Activated CD8-positive, alpha-beta memory T cell treated with anti-CD3 and anti-CD28 coated beads for 48 hours (primary cell): ENCODE data around the gene AAMP.

Experiments
- DNase-seq, 3 experiments: peaks; one replicate each; pipeline ENCODE4 v3.0.0-alpha.2; 2020; ENCODE audit warnings: low read depth in 2 of 3, low spot score in 2 of 3

AAMP gene

DNA sequence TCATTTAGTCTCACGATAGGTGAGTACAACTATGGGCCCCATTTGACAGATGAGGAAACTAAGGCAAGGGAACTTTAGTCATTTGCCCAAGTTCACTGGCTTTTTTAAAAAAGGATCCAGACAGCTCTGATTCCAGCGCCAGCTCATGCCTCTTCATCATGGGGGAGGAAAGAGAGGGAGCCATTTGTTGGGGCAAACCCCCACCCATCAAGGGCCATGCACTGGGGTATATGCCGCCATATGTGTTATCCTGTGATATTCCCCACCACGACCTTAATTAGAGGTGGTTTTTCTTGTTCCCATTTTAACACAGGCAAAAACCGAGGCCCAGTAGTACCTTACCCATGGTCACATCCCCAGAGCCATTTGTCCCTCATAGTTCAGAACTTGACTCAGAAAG, 9.8 kb downstream of the AAMP start:
- no peak for DNase-seq

DNA sequence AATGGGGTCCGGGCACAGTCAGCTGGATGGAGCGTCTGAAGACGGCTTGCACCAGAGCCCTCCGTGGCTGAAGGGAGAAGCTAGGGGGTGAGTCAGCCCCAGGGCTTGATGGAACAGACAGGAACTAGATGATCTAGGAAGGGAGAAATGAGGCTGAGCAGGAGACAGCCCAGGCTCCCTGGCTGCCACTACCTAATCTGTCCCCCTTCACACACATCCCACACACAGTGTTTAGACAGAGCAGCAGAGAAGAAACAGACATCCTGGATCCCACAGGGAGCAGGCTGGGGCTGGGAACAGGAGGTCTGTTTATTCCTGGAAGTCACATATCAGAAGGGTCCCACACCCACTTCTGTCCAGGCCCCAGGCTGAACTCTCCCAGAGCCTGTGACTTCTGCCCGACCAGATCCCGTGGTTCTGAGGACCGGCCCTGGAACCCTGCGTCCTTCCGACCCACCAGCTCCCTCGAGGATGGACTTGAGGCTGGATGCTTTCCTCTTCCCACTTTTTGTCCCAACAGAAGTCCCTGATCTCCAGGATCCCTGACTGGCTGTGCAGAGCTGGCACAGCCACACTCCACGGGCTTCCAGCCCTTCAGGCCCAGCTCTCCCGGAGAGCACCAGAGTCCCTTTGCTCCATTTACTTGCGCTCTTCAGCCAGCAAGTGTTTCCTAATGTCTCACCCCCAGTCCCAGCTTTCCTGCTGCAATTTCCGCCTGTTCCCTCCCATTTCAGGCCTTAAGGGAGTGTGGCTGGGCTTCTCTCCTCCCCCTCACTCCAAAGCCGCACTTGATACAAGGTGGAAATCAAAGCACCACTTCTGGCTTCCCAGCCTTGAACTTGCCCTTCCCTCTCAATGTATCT, 10.6 kb downstream of the AAMP start:
- no peak for DNase-seq

DNA sequence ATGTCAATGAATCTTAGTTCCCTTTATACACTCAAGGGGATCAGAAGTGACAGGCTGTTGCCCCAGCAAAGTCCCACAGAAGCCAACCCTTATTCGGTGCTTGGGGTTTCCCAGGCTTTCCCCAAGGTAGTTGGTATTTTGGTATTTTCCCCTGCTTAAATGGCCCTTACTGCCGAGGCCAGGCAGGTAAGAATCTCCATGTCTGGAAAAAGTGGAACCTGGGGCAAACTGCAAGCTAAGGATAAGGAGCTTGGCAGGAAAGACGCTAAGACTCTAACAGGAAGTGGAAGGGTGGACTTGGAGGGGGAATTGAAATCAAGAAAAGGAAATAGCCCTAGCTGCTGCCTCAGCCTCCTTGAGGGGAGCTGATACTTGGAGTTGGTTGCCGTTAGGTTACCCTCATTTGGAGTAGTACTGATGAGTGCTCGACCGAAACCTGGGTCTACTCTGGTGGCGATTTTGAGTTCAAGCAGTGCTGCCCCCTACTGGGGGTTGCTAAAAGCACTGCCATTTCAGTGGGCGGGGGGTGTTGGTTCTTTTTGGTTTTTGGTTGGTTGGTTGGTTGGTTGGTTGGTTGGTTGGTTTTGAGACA, 12.5 kb downstream of the AAMP start:
- peak; percentile 35 to 66 (median 53) for DNase-seq

DNA sequence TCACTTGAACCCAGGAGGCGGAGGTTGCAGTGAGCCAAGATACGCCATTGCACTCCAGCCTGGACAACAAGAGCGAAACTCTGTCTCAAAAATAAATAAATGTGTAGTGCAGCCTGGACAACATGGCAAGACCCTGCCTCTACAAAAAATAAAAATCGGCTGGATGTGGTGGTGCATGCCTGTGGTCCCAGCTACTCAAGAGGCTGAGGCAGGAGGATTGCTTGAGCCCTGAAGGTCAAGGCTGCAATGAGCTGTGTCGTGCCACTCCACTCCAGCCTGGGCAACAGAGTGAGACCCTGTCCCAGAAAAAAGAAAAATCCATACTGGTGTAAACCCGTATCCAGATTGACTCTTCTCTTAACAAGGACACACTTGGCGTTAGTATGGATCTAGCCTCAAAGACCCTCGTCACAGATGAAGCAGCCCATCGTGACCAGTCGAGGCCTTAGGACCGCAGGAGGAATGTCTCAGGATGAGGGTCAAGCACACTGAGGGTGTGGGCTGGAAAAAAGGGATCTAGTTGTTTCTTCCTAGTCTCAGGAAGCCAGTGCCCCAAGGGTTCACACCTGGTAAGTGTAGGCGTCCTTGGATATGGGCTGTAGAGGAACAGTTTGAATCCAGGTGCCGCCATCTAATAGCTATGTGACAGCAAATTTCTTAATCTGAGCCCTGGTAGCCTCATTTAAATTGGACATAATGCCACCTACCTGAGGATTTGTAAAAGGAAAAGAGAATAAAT, 13.2 kb downstream of the AAMP start:
- DNase-seq: no peak

DNA sequence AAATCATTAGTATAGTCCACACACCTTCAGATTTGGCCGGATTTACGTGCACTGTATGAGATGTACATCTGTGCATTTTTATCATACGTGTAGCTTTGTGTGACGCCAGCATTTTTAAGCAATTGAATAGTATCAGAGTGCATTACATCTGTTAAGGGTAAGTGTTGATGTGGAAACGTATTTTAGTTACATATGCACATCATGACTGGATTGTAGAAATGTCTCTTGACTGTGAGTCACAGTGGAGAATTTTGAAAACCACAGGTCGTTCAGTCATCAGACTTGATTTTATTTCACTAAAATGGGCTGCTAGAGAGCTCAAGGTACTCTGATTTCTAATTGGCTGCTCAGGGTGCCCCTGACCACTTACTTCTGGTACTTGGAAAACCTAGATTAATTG, 14.5 kb downstream of the AAMP start:
- DNase-seq: no peak

DNA sequence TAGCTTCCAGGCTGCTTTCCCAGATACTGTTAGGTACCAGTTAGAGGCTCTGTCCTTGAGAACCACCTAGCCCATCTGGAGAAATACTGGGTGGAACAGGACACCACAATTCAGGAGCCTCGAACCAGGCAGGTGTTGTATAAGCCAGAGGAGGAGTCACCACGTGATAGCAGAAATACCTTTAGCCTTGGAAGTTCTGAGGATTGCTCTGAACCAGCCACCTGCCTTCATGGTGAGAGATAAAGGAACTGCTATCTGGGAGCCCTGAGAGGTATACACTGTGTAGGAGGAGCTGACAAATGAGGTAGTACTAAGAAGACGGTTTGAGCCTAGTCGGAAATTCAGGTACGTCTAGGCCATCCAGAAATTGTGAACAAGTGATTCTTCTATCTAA, 16.7 kb downstream of the AAMP start:
- no peak for DNase-seq

DNA sequence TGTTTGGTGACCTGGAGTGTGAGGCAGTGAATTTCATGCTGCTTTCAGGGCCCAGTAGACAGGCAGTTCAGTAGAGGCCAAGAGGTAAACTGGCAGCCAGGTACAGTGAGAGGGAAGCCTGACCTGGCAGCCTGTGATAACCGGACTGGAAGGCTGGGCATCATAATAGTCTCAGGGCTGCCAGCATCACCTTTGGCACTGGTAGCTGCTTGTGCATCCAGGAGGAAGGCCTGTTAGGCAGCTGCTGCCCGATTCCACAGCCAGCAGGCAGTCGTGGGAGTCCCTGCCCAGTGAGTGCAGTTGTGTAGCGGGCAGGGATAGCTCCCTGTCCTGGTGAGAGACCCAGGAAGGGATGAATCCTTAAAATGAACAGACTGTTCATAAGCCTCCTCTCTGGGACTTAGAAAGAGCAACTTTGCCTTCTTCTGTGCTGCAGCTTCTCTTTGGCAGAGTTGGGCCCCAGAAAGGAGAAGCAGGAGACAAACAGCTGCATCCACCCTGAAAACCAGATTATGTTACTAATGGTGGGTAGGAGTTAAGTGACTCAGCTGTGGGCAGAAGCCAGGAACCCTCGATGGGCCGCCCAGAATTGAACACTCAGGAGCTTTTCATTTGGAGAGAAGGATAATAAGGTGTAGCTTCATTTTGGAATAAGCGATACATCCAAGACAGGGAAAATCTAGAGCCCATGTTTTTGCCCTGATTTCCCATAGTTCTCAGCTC, 17.3 kb downstream of the AAMP start:
- DNase-seq: no peak

DNA sequence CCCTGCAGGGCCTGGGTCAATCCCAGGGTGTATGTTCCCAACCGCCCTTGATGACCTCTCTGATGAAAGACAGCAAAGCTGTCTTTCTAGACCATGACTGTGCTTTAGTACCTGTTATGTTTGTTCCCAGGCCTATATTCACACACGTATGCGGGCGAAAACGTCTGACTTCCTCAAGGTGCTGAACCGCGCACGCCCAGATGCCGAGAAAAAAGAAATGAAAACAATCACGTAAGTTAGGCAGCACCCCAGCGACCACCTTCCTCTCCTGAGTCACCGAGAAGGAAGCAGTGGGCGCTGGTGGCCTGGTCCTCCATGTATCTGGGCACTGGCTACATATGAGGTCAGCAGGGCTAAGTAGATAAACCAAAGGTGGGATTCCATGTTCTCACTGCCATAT, 20.2 kb downstream of the AAMP start:
- DNase-seq: no peak

DNA sequence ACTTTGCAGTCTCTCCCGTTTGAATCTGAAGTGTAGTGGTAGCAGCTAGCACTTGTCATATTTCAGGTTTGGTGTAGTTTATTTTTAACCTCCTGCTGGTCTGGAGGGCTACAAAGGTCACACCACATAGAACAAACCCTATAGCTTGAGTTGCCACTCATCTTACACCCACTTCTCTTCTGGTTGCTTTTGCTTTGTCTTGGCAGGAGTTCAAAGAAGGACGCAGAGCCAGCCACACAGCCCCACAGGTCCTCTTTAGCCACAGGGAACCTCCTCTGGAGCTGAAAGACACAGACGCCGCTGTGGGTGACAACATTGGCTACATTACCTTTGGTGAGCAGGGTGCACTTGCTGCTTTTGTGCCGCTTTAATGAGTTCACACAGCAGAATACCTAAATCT, 24.7 kb downstream of the AAMP start:
- no peak for DNase-seq

DNA sequence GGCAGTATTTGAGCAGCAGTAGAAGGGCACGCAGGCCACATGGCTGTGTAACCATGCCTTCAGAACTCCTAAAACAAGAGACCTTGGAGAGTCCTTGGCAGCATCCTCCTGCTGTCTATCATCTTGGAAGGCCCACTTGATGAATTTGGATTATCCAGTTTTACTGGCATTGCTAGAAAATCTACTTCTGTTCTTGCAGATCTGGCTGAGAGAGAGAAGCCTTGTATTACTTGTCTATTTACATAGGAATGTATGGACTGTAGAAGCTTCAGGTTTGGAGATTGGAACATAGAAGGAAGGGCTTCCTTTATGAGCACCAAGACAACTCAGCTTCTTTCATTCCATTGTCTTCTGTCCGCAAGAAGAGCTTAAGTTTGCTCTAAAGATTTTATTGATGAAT, 25.3 kb downstream of the AAMP start:
- DNase-seq: no peak

DNA sequence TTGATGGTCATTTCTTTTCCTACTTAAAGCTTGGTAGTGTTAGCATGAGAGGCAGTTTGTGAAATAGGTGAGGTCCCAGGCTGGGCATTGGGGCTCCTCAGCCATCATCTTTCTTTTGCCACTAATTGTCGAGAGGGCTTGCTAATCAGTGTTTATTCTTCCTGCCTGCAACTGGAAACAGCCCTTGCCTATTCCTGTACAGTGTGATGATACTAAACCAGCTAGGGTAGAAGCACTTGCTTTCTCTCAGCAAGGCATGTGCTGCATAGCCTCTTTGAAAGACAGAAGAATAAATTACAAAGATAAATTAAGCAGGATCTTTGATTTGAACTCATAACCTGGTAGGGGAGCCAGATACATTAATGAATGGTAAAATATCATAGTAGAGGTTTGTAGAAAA, 25.7 kb downstream of the AAMP start:
- DNase-seq: no peak

DNA sequence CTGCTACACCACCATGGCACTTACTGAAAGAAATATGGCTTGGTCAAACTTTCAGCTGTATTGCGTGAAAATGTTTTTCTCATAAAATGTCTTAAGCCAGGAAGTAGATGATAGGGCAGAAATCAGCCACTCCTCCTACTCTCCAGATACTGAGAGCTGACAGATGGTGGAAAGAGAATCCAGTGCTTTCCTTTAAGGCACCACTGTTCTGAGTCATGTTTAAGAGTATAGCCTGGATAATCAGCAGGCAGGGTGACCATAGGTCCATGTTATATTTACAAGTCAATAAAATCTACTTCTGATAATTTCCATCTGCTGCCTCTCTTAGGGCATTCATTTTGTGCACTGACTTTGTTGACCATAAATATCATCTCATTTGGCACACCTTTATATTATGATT, 31.1 kb downstream of the AAMP start:
- DNase-seq: no peak

DNA sequence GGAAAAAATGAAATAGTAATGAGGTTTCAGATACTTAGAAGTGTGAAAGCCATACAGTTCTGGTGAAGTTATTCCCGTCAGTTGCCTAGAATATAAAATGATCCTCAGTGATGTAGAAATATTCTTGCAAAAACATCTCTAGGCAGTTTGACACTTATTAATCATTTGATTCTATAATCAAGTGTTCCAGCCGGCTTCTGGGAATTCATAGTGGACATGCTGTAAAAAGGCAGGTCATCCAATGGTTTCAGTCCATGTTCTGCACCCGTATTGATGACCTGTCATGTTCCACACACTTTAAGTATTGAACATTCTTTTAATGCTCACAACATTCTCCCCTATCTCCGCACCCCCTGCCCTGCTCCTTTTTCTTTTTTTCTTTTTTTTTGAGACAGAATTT, 33.1 kb downstream of the AAMP start:
- DNase-seq: no peak

DNA sequence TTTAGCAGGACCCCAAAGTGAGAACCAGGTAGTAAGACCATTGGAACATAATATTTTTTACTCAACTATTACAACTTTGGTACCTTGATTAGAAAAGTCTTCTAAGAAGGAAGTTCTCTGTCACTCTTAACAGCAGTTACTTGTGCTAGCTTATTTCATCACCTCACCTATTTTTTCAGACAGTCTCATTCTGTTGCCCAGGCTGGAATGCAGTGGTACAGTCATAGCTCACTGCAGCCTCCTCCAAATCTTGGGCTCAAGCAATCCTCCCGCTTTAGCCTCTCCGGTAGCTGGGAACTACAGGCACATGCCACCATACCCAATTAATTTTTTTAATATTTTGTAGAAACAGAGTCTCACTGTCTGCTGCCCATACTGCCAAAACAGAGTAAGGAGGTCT, 34.9 kb downstream of the AAMP start:
- DNase-seq: no peak

DNA sequence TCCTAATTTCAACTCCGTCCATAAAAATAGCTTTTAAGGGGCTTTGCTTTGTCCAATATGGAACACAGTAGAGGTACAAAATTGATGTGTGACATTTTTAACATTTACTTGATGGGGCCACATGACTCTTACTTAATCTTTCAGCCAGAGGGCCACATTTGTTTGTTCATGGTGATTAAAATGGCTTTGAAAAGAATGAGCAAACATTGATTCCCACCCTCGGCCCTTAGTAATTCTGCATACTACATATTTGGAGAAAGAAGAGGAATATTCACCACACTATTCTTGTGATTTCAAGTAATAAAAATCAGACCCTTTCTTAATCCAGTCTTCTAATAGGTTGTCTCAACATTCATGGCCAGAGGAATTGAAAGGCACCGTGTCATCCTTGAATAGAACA, 35.4 kb downstream of the AAMP start:
- no peak for DNase-seq

DNA sequence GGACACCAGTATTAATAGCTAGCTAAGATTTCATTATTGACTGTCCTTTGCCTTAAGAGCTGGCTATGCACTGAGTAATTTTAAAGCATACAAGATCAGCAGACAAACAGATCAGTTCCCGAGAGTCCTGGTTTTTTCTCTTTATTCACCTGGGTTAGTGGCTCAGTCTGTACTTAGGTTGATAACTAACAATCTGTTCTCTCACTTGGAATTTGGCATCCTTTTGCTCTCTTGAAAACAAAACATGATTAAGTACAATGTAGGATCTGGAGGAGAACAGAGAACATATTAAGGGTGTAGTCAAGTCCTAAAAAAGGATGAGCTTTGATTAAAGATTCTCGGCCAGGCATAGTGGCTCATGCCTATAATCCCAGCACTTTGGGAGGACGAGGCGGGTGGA, 36.4 kb downstream of the AAMP start:
- no peak for DNase-seq

DNA sequence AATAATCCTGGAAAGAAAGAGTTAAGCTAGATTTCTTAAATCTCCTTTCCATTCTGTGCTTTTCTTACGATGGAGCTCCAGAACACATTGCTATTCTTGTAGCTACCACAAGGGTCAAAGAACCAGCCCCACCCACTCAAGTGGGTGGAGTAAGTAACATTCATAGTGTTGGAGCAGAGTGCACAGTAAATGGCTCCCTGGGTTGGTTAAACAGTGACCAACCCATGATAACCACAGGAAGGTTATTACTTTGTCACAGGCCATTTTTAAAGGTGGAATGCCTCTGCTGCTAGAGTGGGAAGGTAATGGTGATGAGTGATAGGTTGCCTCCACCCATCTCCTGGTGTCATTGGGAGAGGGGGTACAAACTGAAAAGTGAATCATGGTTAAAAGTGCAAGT, 39.1 kb downstream of the AAMP start:
- no peak for DNase-seq

DNA sequence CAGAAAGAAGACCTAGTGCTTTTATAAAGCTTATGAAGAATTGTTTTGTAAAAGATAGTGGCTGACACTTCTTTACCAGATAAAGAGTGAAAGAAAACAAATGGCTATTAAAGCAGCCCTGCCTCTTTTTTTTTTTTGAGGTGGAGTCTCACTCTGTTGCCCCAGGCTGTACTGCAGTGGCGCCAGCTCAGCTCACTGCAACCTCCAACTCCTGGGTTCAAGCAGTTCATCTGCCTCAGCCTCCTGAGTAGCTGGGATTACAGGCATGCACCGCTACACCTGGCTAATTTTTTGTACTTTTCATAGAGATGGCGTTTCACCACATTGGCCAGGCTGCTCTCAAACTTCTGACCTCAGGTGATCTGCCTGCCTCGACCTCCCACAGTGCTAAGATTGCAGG, 40.1 kb downstream of the AAMP start:
- no peak for DNase-seq

DNA sequence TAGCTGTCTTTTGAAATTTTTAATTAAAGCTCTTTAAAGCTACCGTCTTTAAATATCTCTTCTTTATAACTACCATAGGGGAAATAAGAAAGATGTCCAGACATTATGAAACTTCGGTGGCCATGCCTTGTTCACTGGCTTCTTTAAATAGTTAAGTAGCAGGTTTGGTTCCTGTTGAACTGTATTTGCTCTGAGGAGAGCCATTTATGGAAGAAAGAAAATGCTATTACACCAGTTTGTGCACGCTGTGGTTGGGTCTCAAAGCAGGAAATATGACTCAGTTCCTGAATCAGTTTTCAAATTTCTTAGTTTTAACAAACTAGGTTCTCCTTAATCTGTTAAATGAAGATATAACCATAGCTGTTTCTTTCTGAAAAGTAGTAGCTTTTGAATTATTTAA, 40.7 kb downstream of the AAMP start:
- DNase-seq: no peak

DNA sequence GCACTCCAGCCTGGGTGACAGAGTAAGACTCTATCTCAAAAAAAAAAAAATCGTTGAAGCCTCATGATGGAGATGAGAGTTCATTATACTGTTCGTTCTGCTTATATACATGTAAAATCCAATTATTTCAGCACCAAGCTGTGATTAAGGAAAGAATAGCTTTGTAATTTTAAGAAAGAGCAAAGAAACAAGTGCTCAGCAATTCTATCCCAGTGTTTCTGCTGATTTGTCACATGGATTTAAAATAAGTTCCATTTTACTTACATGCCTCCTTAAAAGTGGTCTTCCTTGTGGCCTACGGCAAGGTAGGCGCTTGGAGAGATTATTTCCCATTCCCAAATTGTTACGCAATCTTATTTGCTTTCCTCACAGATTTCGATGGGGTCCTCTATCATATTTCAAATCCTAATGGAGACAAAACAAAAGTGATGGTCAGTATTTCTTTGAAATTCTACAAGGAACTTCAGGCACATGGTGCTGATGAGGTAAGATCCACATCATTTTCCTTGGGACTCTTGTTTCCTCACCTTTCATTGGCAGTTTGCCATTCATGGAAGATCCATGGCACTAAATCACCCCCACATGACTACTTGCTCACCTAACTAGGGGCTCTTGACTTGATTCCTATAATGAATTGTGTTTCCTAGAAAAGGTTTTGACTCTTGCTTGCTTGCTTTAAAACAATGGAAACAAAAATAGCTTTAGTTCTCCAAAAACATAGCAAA, 41.4 kb downstream of the AAMP start:
- DNase-seq: no peak

DNA sequence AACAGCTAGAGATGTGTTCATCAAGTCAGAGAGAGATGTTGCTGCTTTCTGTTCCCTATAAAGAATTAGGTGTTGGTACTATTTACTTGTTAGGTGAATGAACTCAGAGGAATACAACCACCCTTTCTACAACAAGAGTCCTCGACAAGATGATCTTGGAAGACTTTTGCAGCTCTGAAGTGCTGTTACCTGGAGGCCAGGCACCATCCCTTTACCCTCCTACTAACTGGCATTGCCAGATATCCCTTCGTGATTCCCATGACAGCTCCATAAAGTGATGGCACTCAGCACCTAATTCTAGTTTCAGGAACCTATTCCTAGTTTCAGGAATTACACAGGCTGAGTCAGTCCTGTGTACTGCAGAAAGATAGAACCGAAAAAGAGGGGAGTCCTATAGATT, 43.0 kb downstream of the AAMP start:
- no peak for DNase-seq
